HUES48 (cell line): ENCODE data around the gene IFRD2.

Experiments used
- H3K27ac ChIP-seq: one replicate; pipeline ENCODE4 v1.7.0; 2013; ENCODE audit warnings: low read depth, low read length, inconsistent platforms
- H3K27me3 ChIP-seq: 2 replicates; pipeline ENCODE4 v1.6.1; 2013; ENCODE audit warnings: mild to moderate bottlenecking, low read length; ENCODE audit not compliant: control insufficient read depth, insufficient read depth
- H3K36me3 ChIP-seq: 2 replicates; pipeline ENCODE4 v1.6.1; 2013; ENCODE audit warnings: low read length; ENCODE audit not compliant: control insufficient read depth, insufficient read depth
- H3K4me1 ChIP-seq: 2 replicates; pipeline ENCODE4 v1.6.1; 2013; ENCODE audit warnings: mild to moderate bottlenecking, low read length; ENCODE audit not compliant: control insufficient read depth, insufficient read depth
- H3K4me3 ChIP-seq: 2 replicates; pipeline ENCODE4 v1.5.1; 2013; ENCODE audit warnings: mild to moderate bottlenecking, low read depth, low read length
- H3K9ac ChIP-seq: 2 replicates; pipeline ENCODE4 v1.6.1; 2013; ENCODE audit warnings: mild to moderate bottlenecking, low read depth, low read length, moderate library complexity
- H3K9me3 ChIP-seq: 2 replicates; pipeline ENCODE4 v1.6.1; 2013; ENCODE audit warnings: low read length; ENCODE audit not compliant: control insufficient read depth, insufficient read depth

The IFRD2 gene

GRCh38 chr3:50292159-50293078, at the start of gene IFRD2:
TSS of gene IFRD2 (minus strand) at chr3:50292429. CDS start at chr3:50292274, 155 bp downstream.
- peak within 1 kb of the TSS; percentile 80 for H3K27ac ChIP-seq
- no peaks in the 10 kb centered on the region for H3K9me3 ChIP-seq
- peaks cover 7% of the 10 kb centered on the region for H3K4me1 ChIP-seq
- H3K27me3 ChIP-seq, result no peaks in the 10 kb centered on the region
- H3K4me3 ChIP-seq, result peak within 1 kb of the TSS; percentile 86
- H3K36me3 ChIP-seq, result peaks cover 33% of the 10 kb centered on the region
- peak within 1 kb of the TSS; percentile 76 for H3K9ac ChIP-seq

GRCh38 chr3:50341537-50341936, 49.3 kb upstream of the IFRD2 start:
- H3K9ac ChIP-seq, result no peak overlapping the region
- H3K4me1 ChIP-seq, result no peaks in the 10 kb centered on the region
- no peak overlapping the region; the same call in 1 of the 2 replicates for H3K4me3 ChIP-seq
- no peaks in the 10 kb centered on the region for H3K9me3 ChIP-seq
- H3K27me3 ChIP-seq, result peaks cover 70% of the 10 kb centered on the region
- no peaks in the 10 kb centered on the region for H3K36me3 ChIP-seq
- H3K27ac ChIP-seq, result no peak overlapping the region

GRCh38 chr3:50340448-50341329, 48.5 kb upstream of the IFRD2 start, which contains the start of gene RASSF1:
TSS of gene RASSF1 (minus strand) at chr3:50340836. CDS start at chr3:50340805, 31 bp downstream.
- Histone ChIP-seq H3K9me3 (no peaks in the 10 kb centered on the region), H3K27me3 (peaks cover 67% of the 10 kb centered on the region), H3K4me3 (peak within 1 kb of the TSS; percentile 53), H3K27ac (no peak within 1 kb of the TSS), H3K9ac (no peak within 1 kb of the TSS), H3K36me3 (no peaks in the 10 kb centered on the region), H3K4me1 (no peaks in the 10 kb centered on the region)

DNA sequence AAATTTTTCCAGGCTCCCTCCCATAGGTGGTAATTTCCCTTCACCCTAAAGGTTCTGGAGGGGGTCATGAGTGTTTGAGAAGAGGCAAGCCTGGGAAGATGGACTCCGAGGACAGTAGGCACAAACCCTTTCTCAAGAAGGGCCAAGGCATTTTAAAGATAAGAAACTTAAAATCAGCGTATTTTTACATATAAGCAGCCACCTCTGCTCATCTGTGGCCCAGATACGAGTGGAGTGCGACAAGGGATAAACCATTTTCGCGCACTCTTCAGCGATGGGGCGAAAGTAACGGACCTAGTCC, 47.9 kb upstream of the IFRD2 start:
- Histone ChIP-seq H3K9me3 (no peaks in the 10 kb centered on the region), H3K36me3 (no peaks in the 10 kb centered on the region), H3K4me1 (no peaks in the 10 kb centered on the region), H3K27ac (no peak overlapping the region), H3K9ac (no peak overlapping the region), H3K27me3 (peaks cover 63% of the 10 kb centered on the region), H3K4me3 (peak overlapping the region; percentile 53; the same call in 1 of the 2 replicates)

DNA sequence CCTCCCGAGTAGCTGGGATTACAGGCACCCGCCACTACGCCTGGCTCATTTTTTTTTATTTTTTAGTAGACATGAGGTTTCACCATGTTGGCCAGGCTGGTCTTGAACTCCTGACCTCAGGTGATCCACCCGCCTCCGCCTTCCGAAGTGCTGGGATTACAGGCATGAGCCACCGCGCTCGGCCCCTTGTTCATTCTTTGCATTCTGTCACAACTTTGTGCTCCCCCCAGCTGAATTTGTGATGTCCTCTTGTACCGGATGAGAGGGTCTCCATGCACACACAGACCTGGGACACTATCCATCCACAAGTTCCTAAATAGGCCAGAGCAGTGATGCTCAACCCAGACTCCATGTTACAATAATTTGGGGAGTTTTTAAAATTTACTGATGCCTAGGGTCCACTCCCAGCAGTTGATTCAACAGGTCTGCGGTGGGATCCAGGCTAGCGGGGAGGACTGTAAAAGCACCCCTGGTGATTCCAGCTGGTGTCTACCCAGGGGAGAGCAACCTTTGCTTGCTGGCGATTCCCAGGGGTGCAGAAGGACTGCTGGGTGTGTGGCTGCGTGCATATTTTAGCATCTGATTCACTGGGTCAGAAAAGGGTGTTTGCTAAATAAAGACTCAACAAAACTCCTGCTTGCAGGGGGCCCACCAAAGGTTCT, 47.4 kb upstream of the IFRD2 start:
- Histone ChIP-seq H3K27me3 (peaks cover 59% of the 10 kb centered on the region), H3K9me3 (no peaks in the 10 kb centered on the region), H3K4me1 (no peaks in the 10 kb centered on the region), H3K27ac (no peak overlapping the region), H3K4me3 (no peak overlapping the region), H3K9ac (no peak overlapping the region), H3K36me3 (no peaks in the 10 kb centered on the region)

DNA sequence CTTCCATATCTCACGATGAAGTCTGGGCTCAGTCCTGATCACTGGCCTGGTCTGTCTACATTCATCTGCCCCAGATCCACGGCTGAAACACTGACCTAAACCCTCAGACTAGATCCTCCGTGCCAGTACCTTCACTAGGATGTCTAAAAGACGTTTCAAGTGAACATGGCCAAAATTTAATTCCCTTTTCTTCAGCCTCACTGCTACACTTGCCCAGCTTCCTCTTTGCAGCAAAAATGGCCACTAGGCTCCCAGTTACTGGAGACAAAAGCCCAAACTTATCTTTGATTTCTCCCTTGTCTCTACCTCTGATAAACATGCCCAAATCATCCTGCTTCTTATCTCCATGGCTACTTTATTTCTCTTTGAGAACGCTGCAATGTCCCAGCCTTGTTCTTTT, 46.7 kb upstream of the IFRD2 start:
- Histone ChIP-seq H3K4me3 (no peak overlapping the region), H3K27me3 (peaks cover 53% of the 10 kb centered on the region), H3K36me3 (0 out of 2 replicates have a peak, but pooled peaks cover 4% of the 10 kb centered on the region), H3K27ac (no peak overlapping the region), H3K4me1 (no peaks in the 10 kb centered on the region), H3K9me3 (no peaks in the 10 kb centered on the region), H3K9ac (no peak overlapping the region)

GRCh38 chr3:50337175-50337861, 45.1 kb upstream of the IFRD2 start:
- H3K36me3 ChIP-seq, result 0 out of 2 replicates have a peak, but pooled peaks cover 6% of the 10 kb centered on the region
- H3K4me3 ChIP-seq, result peak overlapping the region; percentile 81
- H3K27ac ChIP-seq, result peak overlapping the region; percentile 95
- no peaks in the 10 kb centered on the region for H3K4me1 ChIP-seq
- H3K9me3 ChIP-seq, result no peaks in the 10 kb centered on the region
- H3K27me3 ChIP-seq, result peaks cover 38% of the 10 kb centered on the region
- peak overlapping the region; percentile 76 for H3K9ac ChIP-seq

GRCh38 chr3:50336452-50337174, 44.4 kb upstream of the IFRD2 start:
- H3K4me3 ChIP-seq, result peak overlapping the region; percentile 81
- H3K27ac ChIP-seq, result peak overlapping the region; percentile 95
- peak overlapping the region; percentile 76 for H3K9ac ChIP-seq
- H3K27me3 ChIP-seq, result peaks cover 32% of the 10 kb centered on the region
- peaks cover 13% of the 10 kb centered on the region for H3K36me3 ChIP-seq
- H3K4me1 ChIP-seq, result no peaks in the 10 kb centered on the region
- H3K9me3 ChIP-seq, result no peaks in the 10 kb centered on the region

DNA sequence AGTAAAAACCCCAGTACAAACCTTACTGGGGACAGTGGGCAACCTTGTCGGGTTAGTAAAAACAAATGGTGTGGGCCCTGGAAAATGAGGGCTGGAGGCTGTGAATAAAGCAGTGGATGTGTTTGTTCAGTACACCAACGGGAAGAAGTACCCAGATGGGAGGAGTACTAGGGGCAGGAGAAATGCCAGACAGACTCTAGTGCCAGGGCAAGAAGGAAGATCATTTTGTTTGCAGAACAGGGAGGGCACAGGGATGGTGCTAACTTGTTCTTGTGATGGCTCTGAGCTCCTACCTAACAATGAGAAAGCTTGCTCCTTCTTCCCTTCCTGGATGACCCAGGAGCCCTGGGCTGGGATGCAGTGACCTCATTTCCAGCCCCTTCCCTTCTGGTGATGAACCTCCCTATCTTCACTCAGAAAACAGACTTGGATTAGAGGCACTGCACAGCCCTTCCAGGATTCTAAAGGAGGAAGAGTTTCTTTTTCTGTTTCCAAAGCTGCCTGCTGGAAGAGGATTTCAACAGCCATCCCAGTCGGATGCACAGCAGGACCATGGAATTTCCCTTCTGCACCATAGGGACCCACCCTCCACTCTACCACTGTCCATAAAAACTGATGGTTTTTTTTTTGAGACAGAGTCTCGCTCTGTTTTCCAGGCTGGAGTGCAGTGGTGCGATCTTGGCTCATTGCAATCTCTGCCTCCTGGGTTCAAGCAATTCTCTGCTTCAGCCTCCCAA, 42.3 kb upstream of the IFRD2 start:
- H3K36me3 ChIP-seq, result peaks cover 34% of the 10 kb centered on the region
- H3K27me3 ChIP-seq, result peaks cover 11% of the 10 kb centered on the region
- no peaks in the 10 kb centered on the region for H3K4me1 ChIP-seq
- no peak overlapping the region for H3K9ac ChIP-seq
- H3K9me3 ChIP-seq, result no peaks in the 10 kb centered on the region
- no peak overlapping the region for H3K27ac ChIP-seq
- no peak overlapping the region for H3K4me3 ChIP-seq
